ENCODE data around the gene SYNE3. TPM values are rescaled to one million over a fixed set of nuclear protein-coding genes. Genes with fewer than 3 reads are reported as not detected.

Gene SYNE3
- total and polyA plus RNA-seq, 9 of the 15 experiments (the other 6 are each of a cell fraction or from before 2014, with no cell fraction given), result 0.04 to 3.1 (median 0.55) TPM

- TF ChIP-seq PHF21A (IDR thresholded peaks at IDR 0.05; ENCODE audit: borderline replicate concordance, low read depth), result no peak
- TF ChIP-seq PTBP1 (IDR thresholded peaks at IDR 0.05; ENCODE audit: low read depth, low read length), result no peak
- no peak for TF ChIP-seq TFAP4 (CRISPR knock-in tag; IDR thresholded peaks at IDR 0.05; ENCODE audit: borderline replicate concordance)
Measured at GRCh38 chr14:95541346-95541745, 24.9 kb upstream of the SYNE3 start (continued).

DNA sequence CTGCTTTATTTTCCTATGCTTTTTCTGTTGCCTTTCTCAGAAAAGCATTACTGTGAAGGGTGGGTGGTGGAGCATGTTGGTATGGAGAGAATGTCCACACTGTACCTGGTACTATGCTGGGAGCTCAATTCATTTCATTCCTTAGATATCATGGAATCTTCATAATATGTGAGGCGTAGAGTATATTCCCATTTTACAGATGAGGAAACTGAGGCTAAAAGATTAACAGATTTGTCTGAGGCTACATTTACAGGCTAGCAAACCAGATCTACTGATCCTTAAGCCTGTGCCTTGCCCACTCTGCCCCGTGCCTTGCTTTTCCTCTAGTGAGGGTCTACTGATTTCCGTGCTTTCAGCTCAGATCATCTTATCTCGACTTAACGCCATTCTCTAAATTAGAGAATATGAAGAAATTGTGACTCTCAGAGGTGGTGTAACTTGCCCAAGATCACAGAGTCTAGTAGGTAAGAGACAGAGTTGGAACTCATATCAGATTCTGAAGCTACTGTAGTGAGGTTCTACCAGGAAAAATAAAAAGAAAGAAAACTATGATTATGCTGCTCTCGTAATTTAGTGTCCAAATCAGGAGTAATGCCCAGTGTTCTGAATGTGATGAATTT lies 23.9 kb upstream of the SYNE3 start:
- CTCF ChIA-PET (ENCODE audit: low intra/inter-chr PET ratio), result no interaction called here
- Histone ChIP-seq H3K79me2 (ENCODE audit: control insufficient read depth, insufficient read depth, low read length) (peaks cover 99% of the 10 kb centered on the region), H3K27ac (ENCODE audit: extremely low read depth, low read depth, low read length) (no peak overlapping the region; the same call in 1 of the 3 replicates), H3K9me1 (ENCODE audit: control insufficient read depth, insufficient read depth, low read length) (no peaks in the 10 kb centered on the region), H3K4me1 (replicated peaks in 1 of 2; ENCODE audit: control insufficient read depth in 2 of 2, insufficient read depth in 2 of 2, low read length in 2 of 2) (peaks cover 15 to 63% of the 10 kb centered on the region in 2 experiments), H3K4me3 (no peak overlapping the region), H4K20me1 (replicated peaks; ENCODE audit: control insufficient read depth, insufficient read depth, low read length) (peaks cover 28% of the 10 kb centered on the region; the same call in 1 of the 2 replicates), H3K4me2 (ENCODE audit: insufficient read depth, low read length) (peak overlapping the region; percentile 50), H3K9me3 (replicated peaks; ENCODE audit: control insufficient read depth, insufficient read depth, low read depth, low read length) (no peaks in the 10 kb centered on the region), H3K36me3 (ENCODE audit: control insufficient read depth, insufficient read depth, low read length) (peaks cover 30% of the 10 kb centered on the region), H3K9ac (ENCODE audit: insufficient read depth in 1 of 2, low read depth in 2 of 2, low read length in 2 of 2) (peak overlapping the region in 1 of 2 experiments; percentile 12; a peak in 1 of 4 replicates), H3K27me3 (ENCODE audit: control insufficient read depth in 2 of 2, insufficient read depth in 2 of 2, low read length in 2 of 2) (no peaks in the 10 kb centered on the region), H2AFZ (ENCODE audit: low read depth, low read length) (no peak overlapping the region)
- TF ChIP-seq RBM25 (IDR thresholded peaks at IDR 0.05; ENCODE audit: low read depth, low read length, severe bottlenecking), result peak; percentile 95
- TF ChIP-seq HDAC2 (IDR thresholded peaks at IDR 0.05), result 0 out of 2 replicates have a peak, but pooled peaks have one; percentile 26
- no peak for TF ChIP-seq GATA2 (CRISPR knock-in tag; IDR thresholded peaks at IDR 0.05)
- no peak for TF ChIP-seq TAF7 (tag; IDR thresholded peaks at IDR 0.05)
- no peak for TF ChIP-seq MTA1 (IDR thresholded peaks at IDR 0.05; ENCODE audit: borderline replicate concordance)
- TF ChIP-seq KDM1A (IDR thresholded peaks at IDR 0.05), result peak; percentile 53 to 64; a peak in 2 of 4 replicates
- 0 out of 2 replicates have a peak, but pooled peaks have one; percentile 28 for TF ChIP-seq SMARCA5 (IDR thresholded peaks at IDR 0.05)
- no peak for TF ChIP-seq NR3C1 (CRISPR knock-in tag; IDR thresholded peaks at IDR 0.05)
- no peak for TF ChIP-seq TAF9B (IDR thresholded peaks at IDR 0.05; ENCODE audit: partially characterized antibody)
- TF ChIP-seq ADNP (tag; IDR thresholded peaks at IDR 0.05), result peak; percentile 82
- peak; percentile 53; the same call in 1 of the 2 replicates for TF ChIP-seq BCOR (IDR thresholded peaks at IDR 0.05)
- TF ChIP-seq MAFG (tag; conservative IDR thresholded peaks at IDR 0.05), result no peak
- no peak for TF ChIP-seq DMBX1 (CRISPR knock-in tag; IDR thresholded peaks at IDR 0.05; ENCODE audit: borderline replicate concordance)
- TF ChIP-seq CHD4 (IDR thresholded peaks at IDR 0.05; ENCODE audit: insufficient read depth, insufficient replicate concordance, low read depth, low read length, poor library complexity, severe bottlenecking), result peak; percentile 76
- no peak for TF ChIP-seq PYGO2 (tag; IDR thresholded peaks at IDR 0.05)
- in situ Hi-C loops (cut with MboI), result no loop called here
- DNase-seq (ENCODE audit: extremely low read depth in 1 of 4, low spot score in 3 of 4) (no peak), FAIRE-seq (peak; percentile 6), ATAC-seq (no peak)
- BruUV-seq (replicated peaks), result no TSS peak
- POLR2A ChIA-PET, result no interaction called here
- WGBS (ENCODE audit: insufficient coverage, low coverage, missing lambda C conversion rate), result 65% methylated on average over 6 of the region's 6 CpGs
- intact Hi-C loops (cut with micrococcal nuclease), result no loop called here
